ENCODE results near the gene COQ10A. TPM values are rescaled to one million over a fixed set of nuclear protein-coding genes. Genes with fewer than 3 reads are reported as not detected.

COQ10A gene
- 9.1 and 13.2 TPM in 2 replicates for total RNA-seq

DNA sequence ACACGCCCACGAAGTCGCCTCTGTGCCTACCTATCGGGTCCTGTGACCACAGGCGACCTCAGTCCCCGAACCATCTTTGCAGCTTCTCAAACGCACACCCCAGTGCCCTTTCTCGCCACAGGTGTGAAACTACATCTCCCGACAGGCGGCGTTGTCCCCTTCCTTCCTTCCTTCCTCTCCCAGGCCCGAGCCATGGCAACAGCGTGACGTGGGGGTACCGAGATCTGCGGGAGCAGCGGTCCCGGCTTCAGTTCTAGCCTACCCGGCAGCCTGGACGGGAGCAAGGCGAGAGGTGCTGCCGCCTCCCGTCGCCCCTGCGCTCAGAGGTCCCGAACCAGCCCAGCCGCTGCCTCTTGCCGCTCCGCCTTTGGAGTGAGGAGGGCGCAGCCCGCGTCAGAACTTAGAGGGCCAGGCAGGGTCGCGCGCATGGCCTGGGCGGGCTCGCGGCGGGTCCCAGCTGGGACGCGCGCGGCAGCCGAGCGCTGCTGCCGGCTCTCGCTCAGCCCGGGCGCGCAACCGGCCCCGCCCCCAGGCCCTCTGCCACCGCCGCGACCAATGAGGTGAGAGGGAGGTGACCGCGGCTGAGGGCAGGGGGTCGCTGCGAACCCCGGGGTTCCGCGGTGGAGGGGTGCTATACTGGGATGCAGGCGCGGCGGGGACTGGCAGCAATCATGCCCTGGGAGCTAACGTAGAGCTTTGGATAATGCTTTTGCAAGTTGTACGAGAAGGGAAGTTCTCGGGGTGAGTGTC, at the start of gene COQ10A:
COQ10A (plus strand) TSS at position 250 of the 750 bp plus-strand sequence; CDS start at position 427, 177 bp downstream.

DNA sequence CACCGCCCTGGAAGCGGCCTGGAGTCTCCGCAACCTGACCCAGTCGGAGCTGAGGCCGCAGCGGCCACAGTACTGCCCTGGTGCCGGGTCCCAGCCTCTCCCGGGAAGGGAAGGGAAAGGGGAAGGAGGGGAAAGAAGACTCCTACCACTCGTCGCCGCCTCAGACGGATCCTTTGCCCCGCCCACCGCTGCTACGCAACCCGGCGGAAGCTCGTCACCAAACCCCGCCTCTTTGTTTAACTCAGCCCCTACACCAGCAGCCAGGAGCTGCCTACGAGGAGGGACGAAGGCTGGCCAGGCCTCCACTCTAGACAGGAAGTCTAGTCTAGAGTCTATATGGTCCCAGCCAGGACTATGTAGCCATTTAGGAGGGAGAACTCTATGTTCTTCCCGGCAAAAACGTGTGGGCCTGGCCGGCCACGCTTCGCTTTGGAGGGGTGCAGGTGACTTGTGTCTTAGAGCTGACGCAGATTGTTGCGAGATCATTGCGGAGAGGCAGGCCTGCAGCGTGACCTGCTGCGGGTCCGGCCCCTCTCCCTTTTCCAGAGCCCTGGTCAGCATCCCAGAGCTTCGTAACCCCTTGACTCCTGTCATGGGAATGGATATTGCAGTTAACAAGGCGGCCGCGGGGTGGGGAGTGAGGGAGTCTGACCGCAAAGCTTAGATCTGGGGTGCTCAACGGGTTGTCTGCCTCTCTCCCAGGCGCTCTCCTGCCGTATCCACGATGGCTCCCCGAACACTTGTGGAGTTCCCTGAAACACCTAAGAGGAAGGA, 44.8 kb upstream of the COQ10A start, which contains the start of gene RNF41:
RNF41 (minus strand) TSS at position 166 of the 774 bp plus-strand sequence. CDS start 7,875 bp downstream, outside the sequence.

DNA sequence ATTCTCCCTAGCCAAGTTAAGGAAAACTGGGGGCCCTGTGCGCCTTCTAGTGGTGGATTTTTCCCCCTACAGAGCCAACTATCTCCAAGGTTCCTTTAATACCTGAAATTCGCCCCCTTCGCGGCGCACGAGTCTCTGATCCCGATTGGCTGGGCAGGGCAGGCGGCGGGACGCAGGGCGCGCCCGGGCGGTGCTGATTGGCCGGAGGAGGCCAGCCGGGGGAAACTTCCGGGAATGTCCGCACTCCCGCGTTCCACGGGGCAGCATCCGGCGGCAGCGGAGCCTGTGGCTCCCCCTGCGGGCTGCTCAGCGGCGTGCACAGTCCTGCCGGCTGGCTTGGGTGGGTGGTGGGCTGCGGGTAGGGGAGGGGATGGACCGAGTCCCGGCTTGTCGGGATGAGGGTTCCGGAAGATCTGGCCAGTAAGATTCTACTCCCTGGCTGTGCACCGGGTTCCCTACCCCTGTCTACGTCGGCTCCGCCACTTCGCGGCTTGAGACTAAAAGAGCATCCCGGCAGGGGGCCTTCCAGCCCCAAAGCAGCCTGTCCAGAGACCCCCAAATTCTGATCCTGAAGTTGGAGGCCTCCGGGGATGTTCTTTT, 42.5 kb upstream of the COQ10A start, which contains the start of gene NABP2:
NABP2 (plus strand) TSS at position 241 of the 600 bp plus-strand sequence. CDS start 515 bp downstream, outside the sequence.

DNA sequence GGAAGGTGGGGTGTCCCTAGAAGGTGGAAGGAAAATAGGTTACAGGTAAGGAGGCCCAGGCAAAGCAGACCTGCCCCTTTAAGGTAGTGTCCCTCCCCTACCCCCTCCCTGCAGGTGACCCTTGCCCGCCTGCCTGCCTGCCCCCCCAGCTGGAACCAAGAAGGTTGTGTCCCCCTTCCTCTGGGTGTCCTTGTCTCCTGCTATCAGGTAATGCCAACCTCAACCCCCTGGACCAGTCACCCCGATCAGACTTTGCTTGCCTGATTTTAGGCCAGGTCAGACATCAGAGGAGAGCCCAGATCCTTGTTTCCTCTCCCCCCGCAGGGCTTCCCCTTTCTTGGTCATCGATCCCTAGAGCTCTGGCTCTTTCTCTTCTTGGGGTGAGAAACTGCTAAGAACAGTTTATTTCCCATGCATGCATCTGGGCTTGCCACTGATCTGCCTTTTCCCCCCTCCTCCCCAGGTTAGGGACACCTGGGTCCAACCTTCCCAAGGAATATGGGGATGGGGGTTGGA, 36.8 kb upstream of the COQ10A start, which contains the start of gene SLC39A5:
SLC39A5 (plus strand) TSS at position 136 of the 516 bp plus-strand sequence. CDS start 1,224 bp downstream, outside the sequence.

DNA sequence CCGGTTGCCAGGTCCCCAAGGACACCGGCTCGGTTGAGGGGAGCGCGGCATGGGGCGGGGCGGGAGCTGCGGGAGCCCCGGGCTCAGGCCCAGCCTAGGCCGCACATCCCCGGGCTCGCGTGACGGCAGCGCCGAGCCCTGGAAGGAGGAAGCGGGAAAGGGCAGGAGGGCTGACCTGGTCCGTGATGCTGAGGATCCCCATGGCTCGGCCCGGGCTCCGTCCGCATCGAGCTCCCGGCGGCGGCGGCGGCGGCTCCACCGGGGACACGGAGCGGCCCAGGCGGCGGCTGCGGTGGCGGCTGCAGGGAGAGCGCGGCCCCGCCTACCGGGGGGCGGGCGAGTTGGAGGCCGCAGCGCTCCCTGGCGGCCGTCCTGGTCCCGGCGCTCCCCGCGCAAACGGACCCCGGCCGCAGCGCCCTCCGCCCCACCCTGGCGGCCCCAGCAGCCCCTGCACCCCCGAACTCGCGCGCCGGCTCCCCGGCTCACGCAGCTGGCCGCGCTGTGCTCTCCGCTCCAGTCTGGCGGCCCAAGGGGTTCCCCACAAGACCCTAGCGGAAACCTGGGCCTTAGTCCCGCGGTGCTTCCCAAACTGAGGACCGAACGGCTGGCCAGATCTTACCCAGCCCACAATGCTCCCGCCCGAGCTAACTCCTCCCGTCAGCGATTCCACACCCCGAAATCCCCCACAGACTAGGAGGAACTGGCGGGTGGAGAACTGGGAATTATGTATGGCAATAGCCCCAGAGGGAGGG, 8.5 kb upstream of the COQ10A start, which contains the start of gene ANKRD52:
ANKRD52 (minus strand) TSS at position 317 of the 752 bp plus-strand sequence; CDS start at position 202, 115 bp downstream.

DNA sequence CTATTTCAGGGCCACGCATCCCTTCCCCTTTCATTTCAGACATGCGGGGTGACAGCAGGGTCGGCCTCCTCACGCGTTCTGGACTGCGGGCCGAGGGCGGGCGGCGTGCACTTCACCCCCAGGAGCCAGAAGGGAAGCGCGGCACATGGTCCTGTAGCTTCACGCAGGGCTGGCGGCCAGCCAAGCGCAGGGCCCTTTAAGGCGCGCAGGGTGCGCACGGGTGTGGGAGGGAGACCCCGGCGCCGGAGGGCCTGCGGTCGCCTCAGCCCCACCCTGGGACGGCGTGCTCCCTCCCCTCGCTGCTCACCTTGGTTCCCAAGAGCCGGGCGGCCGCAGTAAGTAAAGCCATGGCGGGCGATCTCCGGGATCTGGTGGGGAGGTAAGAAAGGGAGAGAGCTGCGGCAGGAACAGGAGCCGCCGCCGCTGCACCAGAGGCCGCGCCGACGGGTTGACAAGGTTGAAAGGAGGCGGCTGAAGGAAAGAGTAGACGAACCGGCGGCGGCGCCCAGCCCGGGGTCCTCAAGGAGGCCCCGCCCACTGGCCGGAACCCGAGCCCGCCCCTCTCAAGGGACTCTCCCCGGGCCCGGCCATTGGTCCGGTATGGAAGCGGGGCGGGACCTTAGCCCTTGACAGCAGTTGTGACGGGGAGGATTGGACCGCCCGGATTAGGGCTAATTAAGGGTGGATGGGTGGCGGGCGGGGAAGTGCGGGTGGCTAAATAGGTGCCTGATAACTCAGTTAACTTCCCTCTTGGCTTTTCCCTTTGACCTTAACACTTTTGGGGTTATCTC, 33.3 kb downstream of the COQ10A start, which contains the start of gene CS:
CS (minus strand) TSS at position 478 of the 791 bp plus-strand sequence; CDS start at position 349, 129 bp downstream.

DNA sequence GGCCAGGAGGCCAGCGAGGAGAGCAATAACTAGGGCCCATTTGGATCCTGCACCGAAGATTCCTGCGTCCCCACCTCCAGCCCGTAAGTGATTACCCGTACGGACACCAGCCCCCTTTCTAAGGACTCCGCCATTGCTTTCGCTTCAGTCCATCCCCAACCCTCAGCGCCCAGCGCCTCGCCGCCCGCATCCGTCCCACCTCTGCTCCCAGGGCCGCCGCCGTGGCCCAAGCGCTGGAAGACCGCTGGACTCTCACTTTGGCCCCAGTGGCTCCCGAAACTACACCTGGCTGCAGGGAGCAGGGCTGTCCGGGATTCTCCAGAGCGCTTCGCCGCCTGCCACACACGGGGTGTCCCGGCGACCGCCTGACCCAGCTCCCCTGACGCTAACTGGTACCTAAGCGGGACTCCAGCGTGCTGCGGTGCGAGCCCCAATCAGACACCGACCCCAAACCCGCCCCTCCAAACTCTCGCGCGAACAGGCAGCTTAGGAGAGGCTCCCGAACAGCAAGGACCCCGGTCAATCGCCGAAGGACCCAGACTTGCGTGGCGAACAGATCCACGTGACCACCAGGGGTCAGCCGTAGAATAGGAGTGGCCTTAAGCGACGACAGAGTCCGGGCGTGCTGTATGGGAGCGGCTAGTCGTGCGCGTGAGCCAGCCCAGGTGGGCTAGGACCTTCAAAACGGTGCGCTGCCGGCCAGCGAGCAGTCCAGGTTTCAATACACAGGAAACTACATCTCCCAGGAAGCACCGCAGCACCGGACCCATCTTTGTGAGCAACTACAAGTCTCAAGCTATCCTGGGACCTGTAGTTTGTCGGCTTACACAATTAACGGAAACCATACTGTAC, 49.1 kb downstream of the COQ10A start, which contains the start of gene CNPY2:
CNPY2 (minus strand) TSS at position 367 of the 852 bp plus-strand sequence. CDS start 771 bp downstream, outside the sequence.

Other genes starting within 250 kb of the COQ10A start
- 0.65 and 0.76 TPM in 2 replicates for gene IKZF4, start 245.9 kb upstream of the COQ10A start, total RNA-seq
- gene RPS26, start 225.0 kb upstream of the COQ10A start, total RNA-seq, result 189 and 710 TPM in 2 replicates
- not detected in 2 replicates for gene ERBB3, start 186.8 kb upstream of the COQ10A start, total RNA-seq
- gene PA2G4, start 162.4 kb upstream of the COQ10A start, total RNA-seq, result 220 and 288 TPM in 2 replicates
- gene RPL41, start 150.3 kb upstream of the COQ10A start, total RNA-seq, result 1,044 and 2,932 TPM in 2 replicates
- 4.5 and 6.5 TPM in 2 replicates for gene ZC3H10, start 148.7 kb upstream of the COQ10A start, total RNA-seq
- gene ESYT1, start 138.7 kb upstream of the COQ10A start, total RNA-seq, result 219 and 238 TPM in 2 replicates
- 67.9 and 81.5 TPM in 2 replicates for gene MYL6B, start 114.4 kb upstream of the COQ10A start, total RNA-seq
- 3,195 and 3,406 TPM in 2 replicates for gene MYL6, start 108.6 kb upstream of the COQ10A start, total RNA-seq
- gene SMARCC2, start 77.5 kb upstream of the COQ10A start, total RNA-seq, result 39.0 and 45.4 TPM in 2 replicates
- gene RNF41, start 45.0 kb upstream of the COQ10A start, total RNA-seq, result 121 and 157 TPM in 2 replicates
- gene NABP2, start 42.6 kb upstream of the COQ10A start, total RNA-seq, result 28.3 and 31.5 TPM in 2 replicates
- gene SLC39A5, start 36.9 kb upstream of the COQ10A start, total RNA-seq, result not detected in 2 replicates
- gene ANKRD52, start 8.6 kb upstream of the COQ10A start, total RNA-seq, result 9.3 and 13.0 TPM in 2 replicates
- gene CS, start 33.4 kb downstream of the COQ10A start, total RNA-seq, result 122 and 135 TPM in 2 replicates
- 143 and 145 TPM in 2 replicates for gene CNPY2, start 49.0 kb downstream of the COQ10A start, total RNA-seq
- 4.9 and 14.9 TPM in 2 replicates for gene PAN2, start 67.1 kb downstream of the COQ10A start, total RNA-seq
- gene IL23A, start 71.9 kb downstream of the COQ10A start, total RNA-seq, result 0.32 TPM in 1 of 2 replicates, not detected in the other
- gene STAT2, start 93.2 kb downstream of the COQ10A start, total RNA-seq, result 83.2 and 175 TPM in 2 replicates
- not detected in 2 replicates for gene APOF, start 95.9 kb downstream of the COQ10A start, total RNA-seq
- 10.7 and 17.3 TPM in 2 replicates for gene TIMELESS, start 182.5 kb downstream of the COQ10A start, total RNA-seq
- gene MIP, start 187.7 kb downstream of the COQ10A start, total RNA-seq, result not detected in 2 replicates
- 1.3 and 2.1 TPM in 2 replicates for gene SPRYD4, start 201.6 kb downstream of the COQ10A start, total RNA-seq
- not detected in 2 replicates for gene GLS2, start 221.2 kb downstream of the COQ10A start, total RNA-seq